Measurements from ENCODE around the gene ZSWIM5. TPM values are rescaled to one million over a fixed set of nuclear protein-coding genes. Genes with fewer than 3 reads are reported as not detected.
"Not testable (repeated sequence)": the region's sequence is repeated elsewhere in the genome, so short reads cannot be mapped to it uniquely, and the experiment has no call there.

The ZSWIM5 gene
- 1 to 10 TPM; 3.6 to 4.4 TPM for total RNA-seq

- DNase-seq (peak; percentile 69 to 83 (median 72)), ATAC-seq (peak; percentile 92)
- Histone ChIP-seq H3K27ac (peak within 1 kb of the TSS; percentile 90 to 94 (median 92)), H3K9me3 (no peaks in the 10 kb centered on the region), H3K4me1 (peaks cover 21% of the 10 kb centered on the region), H3K4me3 (peak within 1 kb of the TSS; percentile 75 to 83), H3K27me3 (no peaks in the 10 kb centered on the region), H3K36me3 (replicated peaks in 1 of 2; ENCODE audit: insufficient read depth in 1 of 2, low read depth in 2 of 2) (no peaks in the 10 kb centered on the region)
- intact Hi-C loops (cut with DNase I) = no loop called here
- 1% methylated on average over 107 of the region's 118 CpGs; no CpG with 5 or more reads in 1 of the 2 donors for WGBS, 2 donors
- TF ChIP-seq CTCF (IDR thresholded peaks at IDR 0.05) = peak in 1 of 7 experiments; percentile 26
- peak; percentile 68 to 83 (median 77) for TF ChIP-seq POLR2A (IDR thresholded peaks at IDR 0.05)
Observed at GRCh38 chr1:45205910-45206721, at the start of gene ZSWIM5. TSS of gene ZSWIM5 (minus strand) at chr1:45206605. CDS start at chr1:45206350, 255 bp downstream.

- no peaks in the 10 kb centered on the region for H3K27me3 ChIP-seq
- intact Hi-C loops (cut with DNase I) = no loop called here
- H3K9me3 ChIP-seq = peaks cover 0 to 12% (median 0%) of the 10 kb centered on the region in 3 donors
- no peak overlapping the region for H3K4me3 ChIP-seq
- ATAC-seq = no peak
- DNase-seq = no peak
- TF ChIP-seq POLR2A (IDR thresholded peaks at IDR 0.05) = no peak
- no peak for TF ChIP-seq CTCF (IDR thresholded peaks at IDR 0.05)
- H3K27ac ChIP-seq = no peak overlapping the region
- H3K4me1 ChIP-seq = no peaks in the 10 kb centered on the region
- no peaks in the 10 kb centered on the region for H3K36me3 ChIP-seq (replicated peaks in 1 of 2; ENCODE audit: insufficient read depth in 1 of 2, low read depth in 2 of 2)
Observed at GRCh38 chr1:45254490-45254889, 48.1 kb upstream of the ZSWIM5 start.

GRCh38 chr1:45250544-45250943 is 44.1 kb upstream of the ZSWIM5 start:
- TF ChIP-seq POLR2A (IDR thresholded peaks at IDR 0.05) (no peak), CTCF (IDR thresholded peaks at IDR 0.05) (no peak)
- Histone ChIP-seq H3K9me3 (no peaks in the 10 kb centered on the region), H3K4me1 (no peaks in the 10 kb centered on the region), H3K27me3 (no peaks in the 10 kb centered on the region), H3K36me3 (replicated peaks in 1 of 2; ENCODE audit: insufficient read depth in 1 of 2, low read depth in 2 of 2) (no peaks in the 10 kb centered on the region), H3K27ac (no peak overlapping the region), H3K4me3 (no peak overlapping the region)
- intact Hi-C loops (cut with DNase I) = no loop called here
- DNase-seq (no peak), ATAC-seq (no peak)
- WGBS, 2 donors = 0% methylated on average over 1 of the region's 1 CpG

- 90 to 93% methylated on average over 19 to 25 of the region's 30 CpGs for WGBS, 2 donors
- not testable (repeated sequence) for H3K27ac ChIP-seq, ATAC-seq
Observed at GRCh38 chr1:45248004-45248403, 41.6 kb upstream of the ZSWIM5 start.

GRCh38 chr1:45246760-45247159 is 40.4 kb upstream of the ZSWIM5 start:
- ATAC-seq = no peak
- intact Hi-C loops (cut with DNase I) = no loop called here

More at GRCh38 chr1:45248004-45248403, 41.6 kb upstream of the ZSWIM5 start:
- intact Hi-C loops (cut with DNase I); H3K9me3 ChIP-seq; H3K27me3 ChIP-seq; H3K4me3 ChIP-seq; H3K36me3 ChIP-seq (replicated peaks in 1 of 2; ENCODE audit: insufficient read depth in 1 of 2, low read depth in 2 of 2); H3K4me1 ChIP-seq; DNase-seq: not testable (repeated sequence)

GRCh38 chr1:45246359-45246758 is 40.0 kb upstream of the ZSWIM5 start:
- H3K4me3 ChIP-seq; H3K36me3 ChIP-seq (replicated peaks in 1 of 2; ENCODE audit: insufficient read depth in 1 of 2, low read depth in 2 of 2); DNase-seq; H3K27ac ChIP-seq; H3K27me3 ChIP-seq; intact Hi-C loops (cut with DNase I); H3K9me3 ChIP-seq; H3K4me1 ChIP-seq; ATAC-seq: not testable (repeated sequence)
- WGBS, 2 donors = 49 to 59% methylated on average over 3 of the region's 3 CpGs

More at GRCh38 chr1:45246760-45247159, 40.4 kb upstream of the ZSWIM5 start:
- 64 to 70% methylated on average over 2 of the region's 2 CpGs for WGBS, 2 donors
- DNase-seq = no peak
- H3K4me3 ChIP-seq = no peak overlapping the region
- H3K4me1 ChIP-seq = no peaks in the 10 kb centered on the region
- H3K9me3 ChIP-seq = no peaks in the 10 kb centered on the region
- H3K27ac ChIP-seq = no peak overlapping the region
- no peak for TF ChIP-seq CTCF (IDR thresholded peaks at IDR 0.05)
- TF ChIP-seq POLR2A (IDR thresholded peaks at IDR 0.05) = no peak
- no peaks in the 10 kb centered on the region for H3K36me3 ChIP-seq (replicated peaks in 1 of 2; ENCODE audit: insufficient read depth in 1 of 2, low read depth in 2 of 2)
- no peaks in the 10 kb centered on the region for H3K27me3 ChIP-seq

All from body of pancreas (tissue), 4 donors.